ENCODE results near the gene GNGT2.

The GNGT2 gene

GRCh38 chr17:49229076-49229804 lies 18.9 kb upstream of the GNGT2 start:
- no peak for DNase-seq (ENCODE audit: low spot score)

GRCh38 chr17:49227436-49228261 lies 17.3 kb upstream of the GNGT2 start:
- peak; percentile 96 for DNase-seq (ENCODE audit: low spot score)

GRCh38 chr17:49226771-49227435 lies 16.5 kb upstream of the GNGT2 start:
- no peak for DNase-seq (ENCODE audit: low spot score)

DNA sequence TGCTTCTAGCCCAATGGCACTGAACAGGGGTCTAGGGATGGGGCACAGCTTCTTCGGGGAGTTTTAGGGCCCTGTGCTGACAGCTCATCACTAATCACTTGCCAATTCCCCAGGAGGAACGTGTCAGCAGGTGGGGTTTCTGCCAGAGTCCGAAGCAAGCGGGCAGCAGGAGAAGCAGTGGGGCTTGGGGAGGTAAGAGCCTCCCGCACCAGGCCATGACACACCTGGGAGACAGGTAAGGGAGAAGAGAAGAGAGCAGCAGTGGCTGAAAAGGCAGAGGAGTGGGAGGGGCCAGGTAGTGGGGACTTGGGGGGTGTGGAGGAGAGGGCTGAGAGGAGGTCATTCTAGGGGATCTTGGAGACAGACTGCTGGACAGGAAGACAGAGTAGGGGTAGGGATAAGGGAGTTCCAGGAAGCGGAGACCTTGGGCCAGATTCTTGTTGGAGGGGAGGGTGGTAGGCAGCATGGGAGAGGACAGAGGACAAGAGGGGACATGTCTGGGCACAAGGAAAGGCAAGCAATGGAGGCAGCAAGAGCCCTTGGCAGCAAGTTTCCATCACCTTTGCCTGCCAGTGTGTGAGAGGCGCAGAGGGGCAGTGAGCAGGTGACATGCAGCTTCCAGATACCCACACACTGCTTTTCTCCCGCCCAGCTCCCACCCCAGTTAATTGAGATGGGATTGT lies 15.3 kb upstream of the GNGT2 start:
- no peak for DNase-seq (ENCODE audit: low spot score)

- DNase-seq (ENCODE audit: low spot score) = no peak
Measured at GRCh38 chr17:49224997-49225337, 14.6 kb upstream of the GNGT2 start.

GRCh38 chr17:49224198-49224996 lies 14.0 kb upstream of the GNGT2 start:
- no peak for DNase-seq (ENCODE audit: low spot score)

GRCh38 chr17:49223517-49224197 lies 13.3 kb upstream of the GNGT2 start:
- DNase-seq (ENCODE audit: low spot score) = peak; percentile 95

DNA sequence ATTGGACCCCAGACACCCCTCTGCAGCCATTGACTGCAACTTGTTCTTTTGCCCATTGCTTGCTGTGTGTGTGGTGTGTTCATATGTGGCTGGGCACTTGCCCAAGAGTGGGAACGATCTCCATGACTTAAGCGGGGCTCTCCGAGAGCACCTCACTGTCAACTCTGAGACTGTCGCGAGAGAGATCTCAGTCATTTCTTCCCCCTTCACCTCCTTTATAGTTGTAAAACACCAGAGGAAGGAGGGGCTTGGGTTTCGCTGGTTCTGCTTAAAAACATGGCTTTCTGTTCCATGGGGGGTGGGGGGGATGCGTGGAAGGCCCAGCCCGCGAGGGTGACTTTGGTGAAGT lies 12.8 kb upstream of the GNGT2 start:
- DNase-seq (ENCODE audit: low spot score) = no peak

GRCh38 chr17:49219987-49220386 lies 9.6 kb upstream of the GNGT2 start:
- no peak for DNase-seq (ENCODE audit: low spot score)

DNA sequence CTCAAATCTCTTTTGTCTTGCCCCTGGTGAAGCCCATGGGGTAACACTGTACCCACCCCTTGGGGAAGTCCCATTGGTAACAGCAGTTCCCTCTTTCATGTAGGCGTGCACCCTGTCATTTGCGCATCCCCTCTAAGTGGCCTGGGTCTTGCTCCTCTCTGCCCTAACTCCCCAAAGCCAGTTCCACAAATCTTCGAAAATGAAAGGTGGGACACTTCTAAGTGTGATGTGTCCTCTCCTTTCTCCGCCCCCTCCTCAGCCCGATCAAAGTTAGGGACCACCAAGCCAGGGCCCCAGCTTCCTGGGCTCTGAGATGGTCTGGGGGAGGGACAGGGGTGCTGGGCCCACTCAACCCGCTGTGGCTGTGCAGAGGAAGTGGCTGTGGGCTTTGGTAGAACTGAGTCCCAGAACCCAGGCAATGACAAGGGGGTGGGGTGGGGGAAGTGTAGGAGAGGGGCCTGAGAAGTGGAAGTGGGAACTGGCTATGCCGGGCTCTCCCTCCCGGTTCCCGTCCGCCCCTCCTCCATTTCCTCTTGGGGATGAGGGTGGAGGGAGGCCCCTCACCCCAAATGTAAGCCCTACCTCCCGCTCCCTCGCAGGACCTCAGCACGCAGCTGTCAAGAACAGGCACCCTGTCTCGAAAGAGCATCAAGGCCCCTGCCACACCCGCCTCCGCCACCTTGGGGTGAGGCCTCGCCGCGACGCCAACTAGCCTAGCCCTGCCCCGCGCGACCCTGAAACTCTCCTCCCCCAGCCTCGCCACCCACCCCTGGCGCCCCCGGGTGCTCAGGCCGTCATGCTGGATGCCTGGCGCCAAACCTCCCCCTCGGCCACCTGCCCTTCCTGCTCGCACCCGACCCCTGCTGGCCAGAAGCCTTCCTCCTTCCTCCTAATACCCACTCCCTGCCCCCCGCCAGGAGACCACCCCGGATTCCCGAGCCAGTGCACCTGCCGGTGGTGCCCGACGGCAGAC lies 8.9 kb upstream of the GNGT2 start:
- no peak for DNase-seq (ENCODE audit: low spot score)

- no peak for DNase-seq (ENCODE audit: low spot score)
Measured at GRCh38 chr17:49217651-49218413, 7.5 kb upstream of the GNGT2 start.

DNA sequence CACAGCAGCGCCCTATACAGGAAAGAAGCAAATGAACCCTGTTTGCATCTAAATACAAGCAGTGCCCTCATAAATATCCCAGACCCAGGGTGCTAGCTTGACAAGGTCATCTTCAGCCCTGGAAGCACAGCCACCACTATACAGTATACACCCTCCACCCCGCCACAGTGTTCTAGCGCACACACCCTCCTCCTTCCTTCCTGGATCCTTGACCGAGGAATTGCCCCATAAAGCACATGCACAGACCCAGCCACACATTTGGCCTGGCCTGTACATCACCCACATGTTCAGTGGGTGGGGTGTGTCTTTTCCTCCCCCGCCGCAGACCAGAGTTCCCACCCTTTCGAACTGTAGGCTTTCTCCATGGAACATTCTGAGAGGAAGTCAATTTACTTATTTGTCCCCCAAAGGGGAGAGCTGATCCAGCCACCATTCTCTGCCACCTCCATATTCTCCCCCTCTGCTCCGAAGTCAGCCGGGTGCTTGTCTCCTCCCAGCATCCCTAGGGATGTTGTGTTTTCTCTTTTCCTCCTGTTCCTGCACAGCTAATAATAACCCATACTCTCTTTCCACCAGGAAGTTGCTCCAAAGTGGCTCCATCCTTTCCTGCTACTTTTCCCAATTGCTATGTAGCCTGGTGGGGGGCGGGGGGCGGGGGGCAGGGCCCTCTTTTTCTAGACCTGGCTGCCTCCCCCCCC lies 6.7 kb upstream of the GNGT2 start:
- no peak for DNase-seq (ENCODE audit: low spot score)

GRCh38 chr17:49216482-49216881 lies 6.1 kb upstream of the GNGT2 start:
- no peak for DNase-seq (ENCODE audit: low spot score)

DNA sequence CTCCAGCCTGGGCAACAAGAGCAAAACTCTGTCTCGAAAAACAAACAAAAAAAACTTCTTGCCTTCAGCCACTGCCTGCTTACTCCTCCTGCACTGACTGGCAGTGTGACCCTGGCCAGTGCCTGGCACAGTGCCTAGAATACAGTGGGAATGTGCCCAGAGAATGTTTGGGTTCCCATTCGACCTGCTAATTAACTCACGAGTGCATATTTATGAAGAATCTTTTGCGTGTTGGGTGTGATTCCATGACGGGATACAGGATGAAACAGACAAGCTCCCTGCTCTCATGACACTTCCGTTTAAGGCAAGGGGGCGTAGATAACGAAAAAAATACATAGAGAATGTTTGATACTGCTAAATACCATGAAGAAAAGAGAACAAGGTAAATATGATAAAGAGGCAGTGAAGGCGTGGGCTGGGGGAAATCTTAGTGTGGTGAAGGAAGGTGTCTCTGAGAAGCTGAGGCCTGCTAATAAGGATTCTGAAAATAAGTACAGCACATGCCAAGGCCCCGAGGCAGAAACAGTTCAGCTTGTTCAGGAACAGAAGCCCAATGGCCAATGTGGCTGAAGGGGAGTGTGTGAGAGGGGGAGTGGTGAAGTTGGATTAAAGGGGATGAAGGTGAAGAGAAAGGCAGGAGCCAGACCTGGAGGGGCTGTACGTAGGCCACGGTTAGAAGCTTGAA lies 4.4 kb upstream of the GNGT2 start:
- DNase-seq (ENCODE audit: low spot score) = no peak

- DNase-seq (ENCODE audit: low spot score) = no peak
Measured at GRCh38 chr17:49213847-49214246, 3.5 kb upstream of the GNGT2 start.

GRCh38 chr17:49213399-49213798 lies 3.0 kb upstream of the GNGT2 start:
- no peak for DNase-seq (ENCODE audit: low spot score)

GRCh38 chr17:49209061-49209571 lies 1.3 kb downstream of the GNGT2 start:
- DNase-seq (ENCODE audit: low spot score) = no peak

DNA sequence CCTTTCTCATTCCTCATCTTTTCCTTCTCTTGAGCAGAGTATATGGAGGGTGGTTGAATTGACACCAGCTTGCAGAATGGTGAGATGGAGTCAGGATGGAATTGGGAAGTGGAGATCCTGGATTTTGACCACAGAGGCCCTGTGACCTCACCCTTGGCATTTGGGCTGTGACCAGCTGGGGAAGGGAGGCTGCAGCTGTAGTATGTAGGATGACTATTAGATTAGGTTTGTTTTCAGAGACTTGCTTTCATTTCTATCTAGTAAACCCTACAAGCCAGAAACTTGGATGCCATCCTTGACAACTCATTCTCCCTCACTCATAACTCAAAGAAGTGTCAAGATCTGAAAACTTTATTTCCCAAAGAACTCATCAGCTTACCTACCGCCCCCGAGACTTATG lies 5.9 kb downstream of the GNGT2 start:
- no peak for DNase-seq (ENCODE audit: low spot score)

Measured in HuH-7 (cell line).